Activated CD8-positive, alpha-beta memory T cell treated with anti-CD3 and anti-CD28 coated beads, Interleukin-2, amount 50 U/mL, for 4 hours (primary cell): ENCODE results near the gene GRIP2.

Experiments
- DNase-seq: peaks from one replicate; pipeline ENCODE4 v3.0.0-alpha.2; 2020

Gene GRIP2

DNA sequence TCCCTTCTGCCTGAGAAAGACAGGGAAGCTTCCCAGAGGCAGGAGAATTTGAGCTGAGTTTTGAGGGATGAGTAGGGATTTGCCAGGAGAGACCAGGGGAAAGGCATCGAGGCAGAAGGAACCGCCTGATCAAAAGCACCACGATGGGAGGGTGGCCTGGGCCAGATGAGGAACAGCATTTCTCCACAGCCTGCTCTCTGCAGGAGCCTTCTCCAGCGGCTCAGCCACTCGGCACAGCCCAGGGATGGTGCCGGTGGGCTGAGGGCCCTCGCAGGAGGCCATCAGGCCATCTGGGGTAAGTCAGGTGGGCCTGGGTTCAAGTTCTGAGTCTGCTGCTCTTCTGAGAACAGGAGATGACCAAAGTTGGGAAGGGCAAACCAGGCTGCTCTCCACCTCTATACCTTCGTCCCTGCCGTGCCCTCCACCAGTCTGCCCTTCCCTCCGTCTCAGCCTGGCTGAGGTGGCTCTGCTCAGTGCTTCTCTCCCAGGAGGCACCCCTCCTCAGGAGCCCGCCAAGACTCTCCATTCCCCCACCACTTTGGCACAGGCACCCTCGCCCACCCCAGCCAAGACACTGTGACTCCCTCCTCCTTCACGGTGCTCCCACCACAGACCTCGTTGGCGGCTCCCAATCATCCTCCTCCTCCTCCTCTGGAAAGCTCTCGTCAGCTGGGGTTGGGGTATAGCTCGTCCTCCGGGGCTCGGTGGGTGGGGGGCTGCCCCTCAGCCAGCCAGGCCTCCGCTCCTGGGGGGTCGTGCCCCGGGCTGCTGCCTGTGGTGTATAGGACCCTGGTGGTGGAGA is 34.9 kb downstream of the GRIP2 start:
- DNase-seq: no peak

DNA sequence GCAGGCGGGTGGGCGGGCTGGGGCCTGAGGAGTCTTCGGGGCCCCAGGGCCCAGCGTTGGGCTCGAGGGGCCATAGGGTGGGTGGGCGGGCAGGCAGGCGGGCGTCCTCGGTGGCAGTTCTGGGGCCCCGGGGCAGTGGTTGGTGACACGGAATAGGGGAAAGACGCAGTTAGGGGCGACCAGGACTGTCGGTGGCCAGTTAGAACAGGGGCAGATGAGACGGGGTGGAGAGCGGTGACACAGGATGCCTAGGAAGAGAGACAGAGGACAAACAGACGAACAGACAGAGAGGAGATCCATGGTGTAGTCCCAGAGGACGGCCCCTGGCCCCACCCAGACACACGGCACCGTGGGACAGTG is 36.5 kb downstream of the GRIP2 start:
- DNase-seq: no peak

DNA sequence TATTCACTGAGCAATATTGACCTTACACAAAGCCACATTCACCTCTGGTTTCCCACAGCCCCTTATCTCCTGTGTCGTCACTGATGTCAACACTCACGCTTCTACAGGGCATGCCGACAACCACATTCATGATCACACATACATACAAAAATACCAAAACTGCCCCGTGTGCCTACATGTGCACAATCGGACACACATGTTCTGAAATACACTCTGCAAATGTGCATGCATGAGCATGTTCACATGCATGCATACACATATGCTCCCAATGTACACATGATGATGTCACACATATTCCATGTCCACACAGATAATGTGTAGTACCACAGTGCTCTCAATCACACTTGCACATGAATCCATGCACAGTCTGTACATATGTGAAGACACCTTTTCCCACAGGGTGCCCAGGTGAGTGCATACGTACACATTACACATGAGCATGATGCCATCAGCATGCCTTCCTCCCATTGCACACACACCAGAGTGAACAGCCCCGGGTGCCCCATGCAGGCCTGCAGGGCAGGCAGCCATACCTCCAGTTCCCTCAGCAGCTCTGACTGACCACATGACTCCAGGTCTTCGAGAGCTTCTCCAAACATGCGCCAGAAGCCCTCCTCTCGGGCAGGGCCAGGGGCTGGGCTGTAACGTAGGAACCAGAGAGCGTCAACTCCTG is 37.0 kb downstream of the GRIP2 start:
- DNase-seq: no peak

DNA sequence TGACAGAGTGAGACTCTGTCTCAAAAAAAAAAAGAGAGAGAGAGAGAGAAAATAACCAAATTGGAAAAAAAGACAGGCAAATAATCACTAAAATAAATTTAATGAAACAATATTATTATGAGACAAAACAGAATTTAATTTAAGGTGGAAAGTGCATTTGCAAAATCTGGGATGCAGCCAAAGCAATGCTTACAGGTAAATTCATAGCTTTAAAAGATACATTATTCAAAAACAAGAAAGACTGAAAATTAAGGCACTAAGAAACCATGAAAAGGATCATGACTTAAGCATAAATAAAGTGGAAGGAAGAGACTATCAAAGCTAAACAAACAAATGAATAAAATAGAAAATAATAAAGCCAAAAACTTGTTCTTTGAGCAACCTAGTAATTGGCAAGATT is 37.7 kb downstream of the GRIP2 start:
- DNase-seq: no peak

DNA sequence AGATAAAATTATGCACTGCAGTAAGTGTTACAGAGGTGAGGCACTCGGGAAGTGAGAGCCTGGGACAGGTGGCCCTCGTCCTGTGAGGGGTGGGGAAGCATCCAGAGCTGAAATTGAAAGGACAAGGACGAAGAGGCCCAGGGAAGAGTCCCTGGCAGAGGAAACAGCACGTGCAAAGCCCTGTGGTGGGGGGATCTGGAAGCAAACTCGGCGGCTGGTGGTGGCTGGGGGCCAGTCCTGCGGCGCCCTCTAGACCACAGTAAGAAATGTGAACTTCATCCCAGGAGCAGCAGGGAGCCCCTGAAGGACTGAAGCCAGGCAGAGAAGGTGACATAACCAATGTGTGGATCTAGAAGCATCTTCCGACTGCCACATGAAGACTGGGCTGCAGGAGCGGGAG is 42.8 kb downstream of the GRIP2 start:
- no peak for DNase-seq

DNA sequence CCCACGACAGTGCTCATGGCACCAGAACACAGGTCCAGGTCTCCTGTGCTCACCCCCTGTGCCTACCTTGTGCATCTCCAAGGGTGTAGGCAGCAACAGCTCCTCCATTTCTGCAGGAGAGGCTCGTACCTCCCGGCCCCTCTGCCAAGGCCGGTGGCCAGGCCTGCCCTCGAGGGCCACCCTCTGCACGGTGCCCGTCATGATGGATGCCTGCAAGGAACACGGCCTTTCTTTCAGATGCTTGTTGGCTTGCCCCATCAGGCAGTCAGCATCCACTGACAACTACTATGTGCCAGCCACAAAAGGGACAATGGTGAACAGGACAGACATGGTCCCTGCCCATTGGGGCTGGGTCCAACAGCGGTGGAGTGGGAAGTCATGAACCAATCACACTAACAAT is 43.8 kb downstream of the GRIP2 start:
- no peak for DNase-seq

DNA sequence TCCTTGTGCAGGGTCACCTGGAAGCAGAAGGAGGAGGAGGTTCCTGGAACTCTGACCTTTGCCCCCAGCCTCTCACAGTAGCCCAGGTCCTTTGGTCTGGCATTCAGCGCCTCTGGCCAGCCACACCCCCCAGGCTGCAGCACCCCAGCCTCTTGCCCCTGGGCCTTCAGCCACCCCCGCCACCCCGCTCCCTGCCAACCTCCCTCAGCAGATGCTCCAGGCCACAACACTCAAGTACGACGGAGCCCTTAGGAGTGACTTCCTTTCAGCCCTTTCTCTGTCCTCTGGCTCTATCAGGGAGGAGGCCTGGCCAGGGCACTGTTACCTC is 45.2 kb downstream of the GRIP2 start:
- no peak for DNase-seq

DNA sequence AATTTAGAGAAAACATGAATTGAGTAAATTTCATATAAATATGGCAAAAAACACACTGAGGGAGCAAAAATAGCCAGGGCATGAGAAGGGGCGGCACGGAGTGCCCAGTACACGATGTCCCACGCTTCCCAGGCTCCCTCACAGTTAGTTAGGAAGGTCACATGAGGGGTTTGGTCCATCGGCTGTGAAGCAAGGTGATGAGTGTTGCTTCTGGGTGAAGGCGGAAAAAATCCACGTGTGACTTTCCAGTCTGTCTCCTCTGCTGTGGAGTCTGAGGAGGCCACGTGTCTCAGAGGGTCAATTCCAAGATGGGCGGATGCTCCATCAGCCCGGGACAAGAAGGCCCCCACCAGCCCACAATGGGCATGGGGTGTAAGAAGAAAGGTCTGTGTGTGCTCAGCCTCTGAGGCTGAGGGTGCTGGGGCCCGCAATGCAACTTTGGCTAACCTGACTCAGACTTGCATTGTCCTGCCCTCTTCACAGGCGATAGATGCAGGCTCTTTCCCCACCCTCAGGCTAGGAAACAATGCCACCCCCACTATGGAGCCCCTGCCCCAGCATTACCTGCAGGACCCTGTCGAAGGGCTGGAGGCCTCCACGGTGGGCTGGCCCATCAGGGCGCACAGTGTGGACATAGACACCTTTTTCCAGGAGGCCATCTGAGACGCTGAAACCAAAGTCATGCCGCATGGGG is 45.7 kb downstream of the GRIP2 start:
- DNase-seq: no peak

DNA sequence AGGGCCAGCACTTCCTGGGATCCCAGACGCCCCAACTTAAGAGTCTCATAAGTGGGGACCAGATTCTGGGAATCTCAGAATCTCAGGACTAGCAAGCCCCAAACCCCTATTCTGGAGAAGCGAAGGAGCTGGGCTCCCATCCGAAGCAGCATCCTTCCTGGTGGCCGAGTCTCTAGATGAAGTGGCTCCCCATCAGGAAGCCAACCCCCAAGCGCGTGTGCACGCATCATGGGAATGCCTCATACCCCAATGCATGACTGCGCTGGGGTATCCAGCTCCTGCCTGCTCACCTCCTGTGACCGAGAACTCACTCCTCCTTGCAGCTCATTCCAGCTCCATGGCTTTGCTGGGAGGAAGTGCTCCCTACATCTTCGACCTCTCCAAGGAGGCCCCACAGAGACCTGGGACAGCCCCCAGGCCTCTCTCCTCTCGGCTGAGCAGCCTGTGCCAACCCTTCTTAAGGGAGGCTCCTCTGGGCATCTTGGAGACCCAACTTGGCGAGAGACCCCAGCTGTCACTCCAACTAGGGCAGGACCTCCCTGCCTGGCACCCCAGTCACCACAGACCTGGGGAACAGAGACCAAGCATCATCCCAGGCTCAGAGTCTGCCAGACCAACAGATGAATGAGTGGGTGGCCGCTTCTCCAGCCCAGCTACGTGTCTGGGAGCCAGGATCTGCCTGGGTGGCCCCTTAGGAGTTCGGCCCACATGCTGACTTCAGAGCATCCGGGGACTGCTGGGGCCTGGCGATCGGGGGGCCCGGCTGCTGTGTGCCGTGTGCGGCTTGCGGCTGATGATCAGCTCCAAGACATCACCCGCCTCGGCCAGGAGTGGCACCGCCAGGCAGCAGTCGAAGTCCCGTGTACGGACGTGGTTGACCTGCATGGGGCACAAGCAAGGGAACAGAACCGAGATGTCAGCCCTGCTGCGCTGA is 46.9 kb downstream of the GRIP2 start:
- DNase-seq: no peak

DNA sequence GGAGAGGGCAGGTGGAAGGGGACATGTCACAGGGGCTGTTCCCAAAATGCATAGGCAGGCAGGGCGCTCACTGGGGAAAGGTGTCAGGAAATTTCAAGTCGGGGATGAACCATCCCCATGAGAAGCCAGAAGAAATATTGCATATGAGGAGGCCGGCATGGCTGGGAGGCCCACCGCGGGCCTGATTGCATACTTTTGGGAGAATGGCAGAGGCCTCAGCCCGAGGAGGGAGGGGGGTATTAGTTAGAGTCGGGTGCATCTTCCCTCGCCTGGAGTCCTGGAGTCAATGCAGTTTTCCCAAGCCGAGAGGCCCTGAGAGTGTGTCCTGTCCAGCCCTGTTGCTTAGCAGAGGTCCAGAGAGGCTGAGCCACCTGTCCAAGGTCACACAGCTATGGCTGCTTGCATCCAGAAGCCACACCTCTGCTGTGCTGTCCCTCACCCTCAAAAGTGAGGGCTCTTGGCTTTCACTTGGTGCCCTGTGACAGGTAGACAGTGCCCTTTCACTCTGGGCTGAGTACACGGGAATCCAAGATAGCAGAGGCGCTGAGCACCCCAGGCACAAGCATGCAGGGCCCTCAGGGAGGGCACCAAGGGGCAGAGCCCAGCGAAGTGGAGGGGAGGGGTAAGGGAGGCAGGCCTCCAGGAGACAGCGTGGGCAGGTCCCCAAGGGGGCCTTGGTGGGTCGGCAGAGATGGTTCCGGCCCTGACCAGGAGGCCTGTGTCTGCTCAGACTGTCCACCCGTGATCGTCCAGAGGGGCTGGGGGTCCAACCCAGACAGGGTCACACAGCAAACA is 48.5 kb downstream of the GRIP2 start:
- no peak for DNase-seq

DNA sequence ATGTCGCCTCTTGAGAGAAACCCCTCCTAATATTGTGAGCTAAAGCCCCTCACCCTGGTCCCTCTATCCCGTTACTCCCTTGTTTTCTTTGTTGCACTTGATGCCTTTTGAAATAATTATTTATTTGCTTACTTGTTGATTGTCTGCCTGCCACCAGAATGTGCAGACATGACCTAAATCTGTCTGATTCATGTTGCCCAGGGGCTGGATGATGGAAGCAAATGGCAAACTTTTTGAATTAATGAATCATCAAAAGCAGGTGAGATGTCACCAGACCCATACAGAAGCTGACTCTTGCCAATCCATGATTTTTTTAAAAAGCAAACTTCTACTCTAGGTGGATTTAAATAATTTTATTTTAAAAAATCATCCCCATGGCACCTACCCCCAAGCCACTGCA is 49.3 kb downstream of the GRIP2 start:
- no peak for DNase-seq

DNA sequence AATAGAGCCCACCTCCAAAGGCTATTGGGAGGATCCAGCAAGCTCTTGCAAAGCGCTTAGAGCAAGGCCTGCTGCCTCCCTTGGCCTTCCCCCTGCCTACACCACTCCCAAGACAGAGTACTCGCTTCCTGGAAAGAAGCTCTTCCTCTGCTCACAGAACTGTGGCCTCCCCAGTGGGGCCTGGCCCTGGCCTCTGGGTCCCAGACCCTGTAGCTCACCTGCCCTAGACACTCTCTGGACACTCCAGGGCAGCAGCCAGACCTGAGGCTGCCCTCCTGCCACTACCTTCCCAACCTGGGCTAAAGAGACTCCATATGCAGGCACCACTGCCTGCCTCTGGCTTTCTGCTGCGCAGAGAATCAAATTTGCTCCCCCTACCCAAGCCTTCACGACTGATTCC is 49.9 kb downstream of the GRIP2 start:
- DNase-seq: no peak

DNA sequence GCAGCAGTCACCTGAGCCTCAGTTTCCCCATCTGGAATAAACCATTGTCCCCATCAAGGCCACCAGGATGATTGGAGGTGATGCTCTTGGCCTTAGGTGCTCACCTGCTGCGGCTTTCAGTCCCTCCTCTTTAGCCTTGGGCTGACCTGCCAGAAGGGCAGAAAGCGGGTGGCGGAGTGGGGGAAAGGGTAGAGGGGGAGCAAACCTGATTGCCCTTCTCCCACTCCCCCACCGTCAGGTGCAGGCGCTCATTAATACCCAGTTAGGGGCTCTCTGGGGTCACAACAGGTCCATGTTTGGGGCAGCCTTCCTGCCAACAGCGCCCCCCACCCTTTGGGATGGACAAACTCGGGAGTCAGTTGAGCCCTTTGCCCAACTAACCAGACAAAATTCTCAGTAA is 50.5 kb downstream of the GRIP2 start:
- no peak for DNase-seq

DNA sequence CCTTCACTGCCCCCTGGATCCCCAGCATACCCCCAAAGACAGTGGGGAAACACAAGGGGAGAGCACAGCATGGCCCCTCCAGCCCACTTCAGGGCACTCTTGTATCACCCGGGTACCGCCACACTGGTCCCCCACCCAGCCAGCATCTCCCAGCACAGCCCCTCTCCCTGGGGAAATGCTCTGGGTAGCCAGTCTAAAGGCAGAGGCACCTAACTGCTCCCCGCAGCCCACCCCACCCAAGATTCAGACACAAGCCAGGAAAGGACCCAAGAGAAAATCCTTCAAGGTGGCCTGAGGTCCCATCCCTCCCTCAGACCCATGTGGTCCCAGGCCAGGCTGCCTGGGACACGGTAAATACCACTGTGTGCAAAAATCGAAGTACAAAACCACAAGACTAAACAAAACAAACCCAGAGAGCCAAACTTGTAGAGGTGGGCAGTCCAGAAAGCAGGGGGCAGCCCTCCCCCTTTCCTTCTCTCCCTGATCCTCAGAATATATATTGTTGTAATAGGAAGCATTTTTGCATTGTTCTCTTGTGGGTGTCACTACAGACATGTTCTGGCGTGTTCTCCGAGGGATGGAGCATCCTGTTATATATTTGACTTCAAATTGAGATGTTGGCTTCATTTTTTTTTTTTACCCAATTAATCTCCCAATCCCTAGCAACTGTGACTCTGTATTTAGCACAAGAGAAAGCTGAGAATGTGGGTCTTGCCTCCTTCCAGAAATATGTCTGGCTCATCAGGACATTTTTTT is 51.7 kb downstream of the GRIP2 start:
- DNase-seq: no peak

DNA sequence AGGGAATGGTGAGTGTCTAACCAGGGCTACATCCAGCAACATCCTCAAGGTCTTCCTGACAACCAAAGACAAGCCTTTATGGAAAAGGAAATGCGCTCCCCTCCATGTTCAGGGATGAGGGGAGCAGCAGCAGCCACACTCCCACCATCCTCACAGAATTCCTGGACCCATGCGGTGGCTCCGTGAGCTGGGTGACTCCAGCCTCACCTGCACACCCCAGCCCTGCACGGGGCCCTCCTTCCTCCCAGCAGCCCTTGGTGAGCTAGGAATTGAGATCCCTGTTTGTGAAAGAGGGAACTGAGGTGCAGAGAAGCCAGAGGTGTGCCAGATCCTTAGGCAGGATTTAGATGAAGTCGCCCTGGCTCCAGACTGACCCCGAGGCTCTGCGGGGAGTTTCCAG is 52.3 kb downstream of the GRIP2 start:
- DNase-seq: no peak

DNA sequence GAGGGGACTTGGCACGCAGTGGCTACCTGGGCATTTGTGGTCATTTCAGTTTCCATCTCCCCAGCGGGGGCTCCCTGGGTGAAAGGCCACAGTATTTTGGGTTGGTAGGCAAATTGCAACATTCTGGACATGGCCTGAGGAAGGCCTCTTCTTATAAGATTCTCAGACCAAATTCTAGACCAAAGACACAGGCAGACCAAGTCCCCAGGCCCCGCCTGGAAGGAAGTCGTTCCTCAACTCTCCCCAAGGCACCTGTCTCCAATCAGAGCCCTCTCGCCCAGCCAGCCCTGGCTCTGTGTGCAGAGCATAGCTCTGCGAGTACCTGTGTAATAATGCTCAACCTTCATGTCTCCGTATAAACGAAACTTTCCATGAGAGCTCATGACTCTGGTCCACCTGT is 53.1 kb downstream of the GRIP2 start:
- DNase-seq: no peak

DNA sequence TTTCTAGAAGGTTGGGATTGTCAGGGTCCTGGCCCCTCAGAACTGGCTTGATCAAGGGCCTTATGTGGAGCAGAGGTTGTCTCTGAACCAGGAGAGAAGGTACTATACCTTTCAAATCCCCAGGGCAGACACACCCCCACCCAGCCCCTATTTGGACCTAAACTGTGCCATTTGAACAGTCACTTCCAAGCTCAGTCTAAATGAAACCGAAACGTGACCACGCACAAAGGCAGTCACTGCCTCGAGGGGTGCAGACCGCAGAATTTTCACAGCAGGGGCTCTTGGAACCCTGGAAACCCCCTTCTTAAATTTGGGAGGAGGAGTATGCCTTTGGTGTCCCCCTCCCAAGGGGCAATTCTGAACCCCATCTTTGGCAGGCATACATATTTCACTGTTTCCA is 53.7 kb downstream of the GRIP2 start:
- no peak for DNase-seq

DNA sequence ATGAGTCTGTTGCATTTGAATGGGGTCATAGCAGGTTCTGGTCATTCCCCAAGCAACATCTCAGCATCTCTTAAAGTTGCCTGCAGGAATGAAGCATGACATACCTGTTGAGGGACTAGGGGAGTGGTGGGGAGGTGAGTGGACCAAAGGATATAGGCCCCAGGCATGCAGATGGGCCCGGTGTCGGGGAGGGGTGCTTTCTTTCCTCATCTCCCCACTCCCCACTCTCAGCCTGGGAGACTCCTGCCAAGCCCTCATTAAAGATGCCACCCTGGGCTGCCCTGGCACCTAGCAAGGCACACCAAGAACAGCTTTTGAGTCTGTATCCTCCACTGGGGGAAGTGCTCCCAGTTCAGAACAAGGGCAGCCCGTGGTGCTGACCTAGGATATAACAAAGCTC is 54.2 kb downstream of the GRIP2 start:
- no peak for DNase-seq

DNA sequence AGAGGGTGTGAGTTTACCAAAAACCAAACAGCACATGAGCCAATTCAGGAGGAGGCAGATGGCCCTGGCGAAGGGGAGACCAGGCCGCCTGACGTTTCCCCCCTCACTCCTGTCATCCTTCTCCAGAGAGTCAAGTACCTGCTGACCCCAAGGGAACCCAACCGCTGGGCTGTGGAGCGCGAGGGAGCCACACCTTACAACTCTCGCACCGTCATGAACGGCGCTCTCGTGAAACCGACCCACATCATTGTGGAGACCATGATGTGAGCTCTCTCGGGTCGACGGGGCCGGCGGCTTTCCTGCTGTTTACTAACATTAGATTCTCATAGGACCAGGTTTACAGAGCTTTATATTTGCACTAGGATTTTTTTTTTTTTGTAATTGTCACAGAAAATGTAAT is 55.4 kb downstream of the GRIP2 start:
- no peak for DNase-seq

DNA sequence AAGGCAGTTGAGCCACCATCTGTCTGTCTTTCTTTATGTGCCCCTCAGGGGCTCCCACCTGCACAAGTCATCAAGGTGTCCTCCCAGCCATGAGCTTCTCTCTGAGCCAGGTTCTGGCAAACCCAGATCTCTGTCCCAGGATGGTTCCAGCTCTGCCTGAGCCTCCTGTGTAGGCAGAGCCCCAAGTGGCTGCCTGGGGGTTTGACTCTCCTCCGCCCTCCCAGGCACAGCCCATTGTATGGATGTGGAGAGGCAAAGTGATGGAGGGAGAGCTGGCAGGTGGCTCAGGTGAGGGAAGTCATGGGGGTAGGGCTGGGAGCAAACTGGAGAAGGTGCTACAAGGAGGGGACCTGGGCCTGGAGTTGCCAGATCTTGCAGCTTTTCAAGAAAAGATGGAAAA is 56.9 kb downstream of the GRIP2 start:
- no peak for DNase-seq

DNA sequence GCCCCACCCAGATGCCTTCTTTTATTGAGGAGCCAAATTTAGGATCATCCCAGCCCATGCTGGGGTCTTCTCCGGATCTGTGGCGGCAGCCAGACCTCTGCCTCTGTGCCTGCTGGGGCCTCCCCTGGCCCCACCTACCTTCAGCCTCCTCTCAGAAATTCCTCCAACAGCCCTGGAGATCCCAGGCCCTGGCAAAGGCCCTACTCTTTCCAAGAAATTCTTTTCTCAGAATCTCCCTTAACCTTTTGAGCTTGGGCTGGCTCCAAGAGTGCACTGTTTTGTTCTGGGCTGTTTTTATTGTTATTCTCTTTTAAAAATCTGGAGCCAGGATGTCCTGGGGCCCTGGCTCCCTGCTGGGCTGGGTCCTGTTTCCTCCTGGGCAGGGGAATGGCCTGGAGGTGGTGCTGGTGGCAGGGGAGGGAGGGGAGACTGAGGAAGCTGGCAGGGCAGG is 57.8 kb downstream of the GRIP2 start:
- DNase-seq: no peak

DNA sequence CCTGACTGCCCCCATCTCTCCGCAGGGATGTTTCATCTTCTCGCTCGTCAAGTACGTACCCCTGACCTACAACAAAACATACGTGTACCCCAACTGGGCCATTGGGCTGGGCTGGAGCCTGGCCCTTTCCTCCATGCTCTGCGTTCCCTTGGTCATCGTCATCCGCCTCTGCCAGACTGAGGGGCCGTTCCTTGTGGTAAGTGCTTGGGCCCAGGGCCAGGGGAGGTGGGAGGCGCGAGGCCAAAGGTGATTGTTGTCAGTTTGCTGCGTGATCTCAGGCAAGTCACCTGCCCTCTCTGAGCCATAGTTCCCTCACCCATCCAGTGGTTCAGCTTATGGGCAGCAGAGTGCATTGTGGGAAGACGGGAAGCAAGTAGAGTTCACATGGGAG is 58.5 kb downstream of the GRIP2 start:
- no peak for DNase-seq
